ENCODE measurements around the gene HOXD4. TPM values are rescaled to one million over a fixed set of nuclear protein-coding genes. Genes with fewer than 3 reads are reported as not detected.
A peak's percentile ranks its signal among the peaks of the same experiment; 100 is the strongest.

Gene HOXD4
- total RNA-seq, 1 experiment from 2014 or later = not detected

DNA sequence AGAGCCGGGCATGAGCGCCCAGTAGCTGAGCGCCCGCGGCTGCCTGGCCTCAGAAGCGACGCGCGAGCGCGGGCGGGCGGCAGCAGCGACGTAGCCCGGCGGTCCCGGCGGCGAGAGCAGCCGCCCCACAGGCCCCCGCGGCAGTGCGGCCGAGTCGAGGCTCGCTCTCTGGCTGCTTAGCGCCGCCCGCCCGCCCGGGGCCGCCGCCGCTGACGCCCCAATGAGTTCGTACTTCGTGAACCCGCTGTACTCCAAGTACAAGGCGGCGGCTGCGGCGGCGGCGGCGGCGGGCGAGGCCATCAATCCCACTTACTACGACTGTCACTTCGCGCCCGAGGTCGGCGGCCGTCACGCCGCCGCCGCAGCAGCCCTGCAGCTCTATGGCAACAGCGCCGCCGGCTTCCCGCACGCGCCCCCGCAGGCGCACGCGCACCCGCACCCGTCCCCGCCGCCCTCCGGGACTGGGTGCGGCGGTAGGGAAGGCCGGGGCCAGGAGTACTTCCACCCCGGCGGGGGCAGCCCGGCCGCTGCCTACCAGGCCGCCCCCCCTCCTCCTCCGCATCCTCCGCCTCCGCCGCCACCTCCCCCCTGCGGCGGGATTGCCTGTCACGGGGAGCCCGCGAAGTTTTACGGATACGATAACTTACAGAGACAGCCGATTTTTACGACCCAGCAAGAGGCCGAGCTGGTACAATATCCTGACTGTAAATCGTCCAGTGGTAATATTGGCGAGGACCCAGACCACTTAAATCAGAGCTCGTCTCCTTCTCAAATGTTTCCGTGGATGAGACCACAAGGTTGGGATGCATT lies 21.0 kb upstream of the HOXD4 start:
- H3K9me3 Mint-ChIP-seq (ENCODE audit: unreplicated experiment) = no peaks in the 10 kb centered on the region
- no peaks in the 10 kb centered on the region for H3K27me3 Mint-ChIP-seq (ENCODE audit: insufficient read depth, unreplicated experiment)
- no TSS peak for BruUV-seq (replicated peaks)
- H3K4me1 Mint-ChIP-seq (ENCODE audit: insufficient read depth, unreplicated experiment) = no peaks in the 10 kb centered on the region
- no peak overlapping the region for H3K27ac Mint-ChIP-seq (ENCODE audit: low read depth, unreplicated experiment)
- H3K36me3 Mint-ChIP-seq (ENCODE audit: insufficient read depth, unreplicated experiment) = no peaks in the 10 kb centered on the region
- TF ChIP-seq, protein P1, sequence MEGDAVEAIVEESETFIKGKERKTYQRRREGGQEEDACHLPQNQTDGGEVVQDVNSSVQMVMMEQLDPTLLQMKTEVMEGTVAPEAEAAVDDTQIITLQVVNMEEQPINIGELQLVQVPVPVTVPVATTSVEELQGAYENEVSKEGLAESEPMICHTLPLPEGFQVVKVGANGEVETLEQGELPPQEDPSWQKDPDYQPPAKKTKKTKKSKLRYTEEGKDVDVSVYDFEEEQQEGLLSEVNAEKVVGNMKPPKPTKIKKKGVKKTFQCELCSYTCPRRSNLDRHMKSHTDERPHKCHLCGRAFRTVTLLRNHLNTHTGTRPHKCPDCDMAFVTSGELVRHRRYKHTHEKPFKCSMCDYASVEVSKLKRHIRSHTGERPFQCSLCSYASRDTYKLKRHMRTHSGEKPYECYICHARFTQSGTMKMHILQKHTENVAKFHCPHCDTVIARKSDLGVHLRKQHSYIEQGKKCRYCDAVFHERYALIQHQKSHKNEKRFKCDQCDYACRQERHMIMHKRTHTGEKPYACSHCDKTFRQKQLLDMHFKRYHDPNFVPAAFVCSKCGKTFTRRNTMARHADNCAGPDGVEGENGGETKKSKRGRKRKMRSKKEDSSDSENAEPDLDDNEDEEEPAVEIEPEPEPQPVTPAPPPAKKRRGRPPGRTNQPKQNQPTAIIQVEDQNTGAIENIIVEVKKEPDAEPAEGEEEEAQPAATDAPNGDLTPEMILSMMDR (IDR thresholded peaks at IDR 0.05; ENCODE audit: unreplicated experiment) = no peak
- H3K4me3 Mint-ChIP-seq (ENCODE audit: unreplicated experiment) = no peak overlapping the region
- DNase-seq (ENCODE audit: unreplicated experiment) = no peak
- ChIA-PET CTCF (interaction anchor here (0.6 to 4.7 kb wide), 8 partner anchors 10 to 1018 kb away, joined by 3 to 50 read pairs (median 6); no protein-coding TSS in a partner anchor), POLR2A (interaction anchor here (0.5 kb wide), 1 partner anchor 16 kb away, joined by 3 read pairs; no protein-coding TSS in a partner anchor)
- intact Hi-C loops (cut with micrococcal nuclease) = no loop called here

DNA sequence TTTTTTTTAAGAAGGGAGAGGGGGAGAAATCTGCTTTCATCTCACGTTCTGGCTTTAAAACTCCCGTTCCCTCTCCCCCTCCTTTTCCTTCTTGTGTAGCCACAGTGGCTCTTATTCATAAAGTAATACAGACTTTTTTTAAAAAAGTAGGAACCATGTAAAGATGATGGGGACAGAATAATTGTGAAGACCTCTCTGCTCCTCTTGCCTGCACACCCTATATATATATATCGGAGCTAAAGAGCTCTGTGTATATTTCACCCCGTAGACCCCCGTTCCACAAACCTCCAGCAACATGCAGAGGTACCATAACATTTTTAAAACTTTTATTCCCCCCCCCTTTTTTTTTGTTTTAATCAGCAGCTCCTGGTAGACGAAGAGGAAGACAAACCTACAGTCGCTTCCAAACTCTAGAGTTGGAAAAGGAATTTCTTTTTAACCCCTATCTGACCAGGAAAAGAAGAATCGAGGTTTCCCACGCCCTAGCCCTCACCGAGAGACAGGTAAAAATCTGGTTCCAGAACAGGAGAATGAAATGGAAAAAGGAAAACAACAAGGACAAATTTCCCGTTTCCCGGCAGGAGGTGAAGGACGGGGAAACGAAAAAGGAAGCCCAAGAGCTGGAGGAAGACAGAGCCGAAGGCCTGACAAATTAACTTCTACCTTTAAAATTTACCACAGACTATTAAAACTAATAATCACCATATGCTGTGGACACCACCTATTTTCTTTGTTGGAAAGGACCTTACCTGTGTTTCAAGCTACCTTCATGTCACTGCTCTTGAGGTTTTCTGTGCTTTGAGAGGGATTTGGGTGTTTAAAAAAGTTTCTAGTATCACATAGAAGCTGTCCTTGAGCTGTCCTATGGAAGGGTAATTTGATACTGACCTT lies 20.1 kb upstream of the HOXD4 start:
- TF ChIP-seq, protein P1 (IDR thresholded peaks at IDR 0.05; ENCODE audit: unreplicated experiment) = no peak
- BruUV-seq (replicated peaks) = no TSS peak
- CTCF ChIA-PET = interaction anchor here (0.6 to 4.7 kb wide), 14 partner anchors 9 to 1017 kb away, joined by 3 to 50 read pairs (median 4); no protein-coding TSS in a partner anchor
- Mint-ChIP-seq H3K4me3 (ENCODE audit: unreplicated experiment) (no peak overlapping the region), H3K36me3 (ENCODE audit: insufficient read depth, unreplicated experiment) (no peaks in the 10 kb centered on the region), H3K4me1 (ENCODE audit: insufficient read depth, unreplicated experiment) (no peaks in the 10 kb centered on the region), H3K27me3 (ENCODE audit: insufficient read depth, unreplicated experiment) (no peaks in the 10 kb centered on the region), H3K27ac (ENCODE audit: low read depth, unreplicated experiment) (no peak overlapping the region), H3K9me3 (ENCODE audit: unreplicated experiment) (no peaks in the 10 kb centered on the region)
- no peak for DNase-seq (ENCODE audit: unreplicated experiment)
- intact Hi-C loops (cut with micrococcal nuclease) = no loop called here
- POLR2A ChIA-PET = no interaction called here

DNA sequence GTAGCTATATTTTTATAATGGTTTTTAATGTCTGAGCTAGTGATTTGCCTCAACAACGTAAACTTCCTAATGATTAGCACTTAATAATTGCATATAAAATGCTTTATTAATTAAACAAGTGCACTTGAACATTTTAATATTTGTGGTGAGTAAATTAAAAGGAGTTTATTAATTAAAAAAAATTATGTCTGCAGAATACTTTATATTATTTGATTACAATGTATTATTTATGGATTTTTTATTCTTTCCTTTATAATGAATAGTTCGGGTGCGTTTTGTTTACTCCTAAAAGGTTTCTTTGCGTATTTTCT lies 19.5 kb upstream of the HOXD4 start:
- no TSS peak for BruUV-seq (replicated peaks)
- DNase-seq (ENCODE audit: unreplicated experiment) = no peak
- H3K4me3 Mint-ChIP-seq (ENCODE audit: unreplicated experiment) = peak overlapping the region; percentile 71
- no peaks in the 10 kb centered on the region for H3K9me3 Mint-ChIP-seq (ENCODE audit: unreplicated experiment)
- TF ChIP-seq, protein P1 (IDR thresholded peaks at IDR 0.05; ENCODE audit: unreplicated experiment) = no peak
- intact Hi-C loops (cut with micrococcal nuclease) = no loop called here
- no peak overlapping the region for H3K27ac Mint-ChIP-seq (ENCODE audit: low read depth, unreplicated experiment)
- no peaks in the 10 kb centered on the region for H3K4me1 Mint-ChIP-seq (ENCODE audit: insufficient read depth, unreplicated experiment)
- POLR2A ChIA-PET = no interaction called here
- no peaks in the 10 kb centered on the region for H3K36me3 Mint-ChIP-seq (ENCODE audit: insufficient read depth, unreplicated experiment)
- CTCF ChIA-PET = interaction anchor here (0.8 to 4.7 kb wide), 13 partner anchors 8 to 1017 kb away, joined by 3 to 50 read pairs (median 5); no protein-coding TSS in a partner anchor
- no peaks in the 10 kb centered on the region for H3K27me3 Mint-ChIP-seq (ENCODE audit: insufficient read depth, unreplicated experiment)
